ENCODE data around the gene NEGR1.

The NEGR1 gene

GRCh38 chr1:71778940-71779339 is 503.4 kb downstream of the NEGR1 start:
- no peak for DNase-seq (ENCODE audit: low spot score)

- no peak for DNase-seq (ENCODE audit: low spot score)
These were observed 505.2 kb downstream of the NEGR1 start for GRCh38 chr1:71777094-71777493.

DNA sequence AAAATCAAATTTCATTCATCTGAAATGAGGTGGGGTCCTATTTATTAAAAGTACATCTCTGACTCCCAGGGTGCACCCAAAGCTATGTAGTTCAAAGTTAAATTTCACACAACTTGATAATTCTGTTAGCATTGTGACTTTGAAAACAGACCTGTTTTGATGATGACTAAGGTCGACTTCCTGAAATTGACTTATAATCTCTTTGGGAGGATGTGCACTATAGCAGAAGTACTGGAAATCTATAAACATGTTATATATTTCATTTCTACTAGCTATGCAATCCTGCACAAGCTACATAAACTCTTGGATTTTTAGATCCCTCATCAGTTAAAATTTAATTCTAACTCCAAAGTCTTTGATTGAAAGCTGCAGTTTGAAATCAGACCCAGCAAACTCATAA is 507.6 kb downstream of the NEGR1 start:
- no peak for DNase-seq (ENCODE audit: low spot score)

DNA sequence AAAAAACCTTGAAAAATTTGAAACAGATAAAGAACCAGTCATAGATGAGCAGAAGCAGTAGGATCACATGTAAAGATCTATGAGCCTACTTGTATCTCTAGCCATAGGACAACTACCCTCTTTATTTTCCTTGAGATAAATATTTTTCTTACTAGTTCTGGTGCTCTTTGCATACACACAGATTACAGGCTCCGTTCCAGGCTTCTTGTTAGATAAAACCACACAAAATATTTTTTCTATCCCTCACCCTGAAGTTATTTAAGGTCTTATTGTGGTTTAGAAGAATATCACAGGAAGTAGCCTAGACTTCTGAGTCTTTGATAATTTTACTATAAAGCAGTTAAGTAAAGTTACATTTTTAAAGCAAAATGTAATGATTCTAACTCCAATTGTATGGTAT is 512.2 kb downstream of the NEGR1 start:
- DNase-seq (ENCODE audit: low spot score) = no peak

DNA sequence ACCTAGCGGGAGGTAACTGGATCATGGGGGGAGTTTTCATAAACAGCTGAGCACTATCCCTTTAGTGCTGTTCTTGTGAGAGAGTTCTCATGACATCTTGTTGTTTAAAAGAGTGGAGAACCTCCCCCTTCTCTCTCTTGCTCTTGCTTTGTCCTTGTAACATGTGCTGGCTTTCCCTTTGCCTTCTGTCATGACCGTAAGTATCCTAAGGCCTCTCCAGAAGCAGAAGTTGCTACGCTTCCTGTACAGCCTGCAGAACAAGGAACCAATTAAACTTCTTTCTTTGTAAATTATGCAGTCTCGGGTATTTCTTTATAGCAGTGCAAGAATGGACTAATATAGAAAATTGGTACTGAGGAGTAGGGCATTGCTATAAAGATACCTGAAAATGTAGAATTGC is 515.6 kb downstream of the NEGR1 start:
- no peak for DNase-seq (ENCODE audit: low spot score)

DNA sequence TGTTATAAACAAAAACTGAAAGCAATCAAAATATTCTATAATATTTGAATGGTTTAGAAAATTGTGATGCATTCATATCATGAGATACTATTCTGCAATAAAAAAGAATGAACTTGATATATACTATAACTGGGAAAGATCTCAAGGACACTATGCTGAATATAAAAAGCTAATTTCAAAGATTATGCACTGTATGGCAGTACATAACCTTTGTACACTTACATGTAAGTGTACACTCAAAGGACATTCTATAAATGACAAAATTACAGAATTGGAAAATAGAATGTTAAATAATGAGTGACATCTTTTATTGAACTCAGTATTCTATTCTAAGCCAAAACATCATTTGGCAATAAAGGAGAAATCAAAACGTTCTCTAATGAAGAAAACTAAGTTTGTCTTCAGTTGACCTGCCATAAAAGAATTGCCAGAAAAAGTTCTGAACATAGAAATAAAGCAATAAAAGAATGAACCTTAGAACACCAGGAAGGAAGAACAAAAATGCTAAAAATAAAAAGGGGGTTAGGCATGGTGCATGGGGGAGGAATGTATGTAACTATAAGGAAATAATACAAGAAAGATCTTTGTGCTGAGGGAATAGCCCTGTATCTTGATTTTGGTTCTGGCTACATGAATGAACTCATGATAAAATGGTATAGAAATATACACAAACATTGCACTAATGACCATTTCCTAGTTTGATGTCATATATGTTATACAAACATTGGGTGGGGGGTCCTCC is 519.7 kb downstream of the NEGR1 start:
- DNase-seq (ENCODE audit: low spot score) = no peak

- DNase-seq (ENCODE audit: low spot score) = no peak
These were observed 526.9 kb downstream of the NEGR1 start for GRCh38 chr1:71755441-71755840.

- no peak for DNase-seq (ENCODE audit: low spot score)
These were observed 528.6 kb downstream of the NEGR1 start for GRCh38 chr1:71753746-71754145.

DNA sequence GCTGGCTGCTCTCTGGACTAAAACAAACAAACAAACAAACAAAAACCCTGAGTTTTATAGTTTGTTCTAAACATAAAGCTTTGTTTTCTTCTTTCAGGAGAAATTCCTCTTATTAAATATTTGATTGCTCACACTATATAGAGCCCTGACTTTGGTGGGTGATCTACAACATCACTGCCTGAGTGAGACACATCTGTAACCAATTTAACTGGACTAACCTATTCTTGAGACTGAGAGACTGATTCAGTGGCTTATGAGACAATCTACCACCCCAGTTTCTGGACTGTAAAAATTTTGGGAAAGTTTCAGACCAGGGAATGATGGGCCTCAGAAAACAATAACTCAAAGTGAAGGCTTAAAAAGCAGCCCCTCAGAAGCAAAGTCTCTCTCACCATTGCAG is 537.0 kb downstream of the NEGR1 start:
- DNase-seq (ENCODE audit: low spot score) = no peak

DNA sequence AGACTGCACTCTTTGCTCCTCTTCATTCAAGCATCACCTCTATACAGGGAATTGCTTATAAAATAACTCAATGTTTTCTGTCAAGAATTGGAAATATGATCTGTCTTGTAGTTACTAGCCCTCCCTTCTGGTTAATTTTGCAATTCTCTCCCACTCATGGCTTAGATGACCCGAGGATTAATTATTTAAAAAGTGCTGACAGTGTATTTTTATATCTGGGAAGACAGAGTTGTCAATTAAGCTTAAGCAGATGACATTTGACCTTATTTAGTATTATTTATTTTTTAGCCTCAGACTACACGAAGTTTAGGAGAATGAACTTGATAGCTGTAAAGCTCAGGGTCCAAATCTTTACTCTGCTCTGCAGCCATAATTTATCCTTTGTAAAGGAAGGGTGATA is 538.5 kb downstream of the NEGR1 start:
- no peak for DNase-seq (ENCODE audit: low spot score)

GRCh38 chr1:71738910-71739309 is 543.4 kb downstream of the NEGR1 start:
- DNase-seq (ENCODE audit: low spot score) = no peak

- no peak for DNase-seq (ENCODE audit: low spot score)
These were observed 544.1 kb downstream of the NEGR1 start for GRCh38 chr1:71738256-71738655.

DNA sequence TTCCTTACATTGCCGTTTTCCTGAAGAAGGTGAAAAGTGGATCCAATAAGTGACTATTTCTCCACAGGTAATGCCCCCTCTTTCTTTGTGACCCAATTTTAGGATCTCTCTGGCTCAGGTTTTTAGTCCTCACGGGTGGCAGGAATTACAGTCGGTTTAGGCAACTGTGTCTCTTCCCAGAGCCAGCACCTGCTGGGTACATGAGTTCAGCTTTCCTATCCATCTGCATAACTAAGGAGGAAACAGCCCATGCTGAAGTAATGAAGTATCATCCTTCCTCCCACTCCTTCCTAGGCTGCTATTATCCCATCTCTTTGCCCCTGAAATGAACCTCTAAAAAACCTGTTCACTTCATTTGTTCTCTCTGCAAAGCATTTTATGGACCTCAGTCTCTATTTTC is 544.6 kb downstream of the NEGR1 start:
- no peak for DNase-seq (ENCODE audit: low spot score)

- no peak for DNase-seq (ENCODE audit: low spot score)
These were observed 549.2 kb downstream of the NEGR1 start for GRCh38 chr1:71733121-71733520.

- DNase-seq (ENCODE audit: low spot score) = no peak
These were observed 560.8 kb downstream of the NEGR1 start for GRCh38 chr1:71721532-71721931.

DNA sequence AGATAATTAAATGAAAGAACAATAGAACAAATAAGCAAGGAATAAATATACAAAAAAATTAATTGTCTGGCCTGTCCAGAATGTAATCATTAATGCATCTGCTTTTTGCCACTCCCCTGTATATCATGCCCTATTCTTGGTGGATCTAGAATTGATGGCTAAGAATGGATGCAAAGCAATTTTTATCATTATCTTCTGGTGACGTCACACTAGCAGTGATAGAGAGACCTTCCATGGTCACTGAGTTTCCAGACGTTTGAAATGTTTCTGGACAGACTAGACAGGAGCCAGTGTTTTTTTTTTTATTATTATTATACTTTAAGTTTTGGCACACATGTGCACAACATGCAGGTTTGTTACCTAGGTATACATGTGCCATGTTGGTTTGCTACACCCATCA is 563.0 kb downstream of the NEGR1 start:
- no peak for DNase-seq (ENCODE audit: low spot score)

DNA sequence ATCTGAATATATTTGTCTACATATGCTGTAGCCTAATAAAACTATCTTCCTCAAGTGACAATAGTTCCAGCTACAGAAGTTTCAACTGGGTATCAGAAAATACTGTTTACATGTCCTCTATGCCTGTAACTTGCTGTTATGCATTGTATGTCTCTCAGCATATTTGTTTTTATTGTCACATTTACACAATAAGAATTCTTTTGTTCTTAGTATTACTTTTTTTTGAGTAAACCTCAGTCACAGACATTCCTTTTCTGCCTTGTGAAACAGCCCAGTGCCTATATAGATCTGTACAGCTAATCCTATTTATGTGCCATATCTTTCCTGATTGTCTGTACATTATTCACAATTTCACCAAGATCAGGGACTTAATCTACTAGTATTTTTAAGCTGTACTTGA is 565.2 kb downstream of the NEGR1 start:
- DNase-seq (ENCODE audit: low spot score) = no peak

- no peak for DNase-seq (ENCODE audit: low spot score)
These were observed 570.9 kb downstream of the NEGR1 start for GRCh38 chr1:71711456-71711855.

- DNase-seq (ENCODE audit: low spot score) = no peak
These were observed 576.2 kb downstream of the NEGR1 start for GRCh38 chr1:71706029-71706671.

GRCh38 chr1:71698186-71698585 is 584.2 kb downstream of the NEGR1 start:
- no peak for DNase-seq (ENCODE audit: low spot score)

- no peak for DNase-seq (ENCODE audit: low spot score)
These were observed 586.5 kb downstream of the NEGR1 start for GRCh38 chr1:71695821-71696220.

DNA sequence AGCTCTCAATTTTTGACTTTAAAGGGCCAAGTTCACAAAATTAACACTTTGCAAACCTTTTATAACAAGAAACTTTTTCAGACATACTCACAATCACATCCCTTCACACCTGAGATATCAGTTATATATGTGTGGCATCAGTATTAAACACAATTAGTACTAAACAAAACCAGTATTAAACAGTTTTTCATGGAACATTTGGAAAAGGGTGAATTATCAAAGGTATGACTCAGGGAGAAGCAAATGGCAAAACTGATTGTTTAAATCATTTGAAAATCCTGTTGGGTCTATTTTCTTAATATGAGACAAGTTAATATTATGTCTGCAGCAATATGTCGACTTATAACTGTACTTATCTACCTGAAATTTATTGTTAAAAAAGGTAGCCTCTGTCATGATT is 587.3 kb downstream of the NEGR1 start:
- DNase-seq (ENCODE audit: low spot score) = no peak

DNA sequence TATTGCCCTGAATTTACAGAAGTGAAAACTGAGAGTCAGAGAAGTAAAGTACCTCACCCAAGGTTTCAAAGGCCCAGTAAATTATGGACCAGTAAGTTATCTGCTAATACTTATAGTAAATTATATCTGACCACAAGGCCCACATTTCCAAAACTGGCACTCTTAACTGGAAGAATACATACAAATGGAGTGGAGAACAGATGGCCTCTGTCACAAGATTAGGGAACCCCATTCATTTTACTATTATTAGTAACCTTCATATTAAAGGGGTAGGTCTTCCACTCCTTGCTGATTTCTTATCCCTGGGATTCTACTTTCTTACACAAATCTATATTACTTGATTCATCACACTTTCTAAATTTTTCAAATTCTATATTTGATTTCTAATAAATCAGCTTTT is 588.8 kb downstream of the NEGR1 start:
- DNase-seq (ENCODE audit: low spot score) = no peak

DNA sequence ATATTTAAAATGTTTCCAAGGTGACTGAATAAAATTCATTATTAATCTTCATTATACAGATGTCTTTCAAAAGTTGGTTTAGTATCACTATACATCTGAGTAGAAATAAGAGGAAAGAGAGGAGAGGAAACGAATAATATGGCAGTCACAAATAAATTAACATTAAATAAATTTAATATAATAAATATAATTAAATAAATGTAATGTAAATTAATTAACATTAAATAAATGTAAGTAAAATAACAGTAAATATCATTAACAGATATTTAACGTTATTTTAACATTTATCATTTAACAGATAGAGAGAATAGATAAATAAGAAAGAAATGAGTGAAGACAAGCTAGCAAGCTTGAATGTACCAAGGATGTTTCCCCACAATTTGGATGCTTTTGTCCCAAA is 592.7 kb downstream of the NEGR1 start:
- no peak for DNase-seq (ENCODE audit: low spot score)

Measured in left forelimb (tissue), 1 donor.